Measurements from ENCODE around the gene RAB28. TPM values are rescaled to one million over a fixed set of nuclear protein-coding genes. Genes with fewer than 3 reads are reported as not detected.

The RAB28 gene
- total RNA-seq, 3 donors from 2014 or later (not counting 1 experiment from before 2014, with no cell fraction given) = 10.2 to 13.1 (median 12.9) TPM

DNA sequence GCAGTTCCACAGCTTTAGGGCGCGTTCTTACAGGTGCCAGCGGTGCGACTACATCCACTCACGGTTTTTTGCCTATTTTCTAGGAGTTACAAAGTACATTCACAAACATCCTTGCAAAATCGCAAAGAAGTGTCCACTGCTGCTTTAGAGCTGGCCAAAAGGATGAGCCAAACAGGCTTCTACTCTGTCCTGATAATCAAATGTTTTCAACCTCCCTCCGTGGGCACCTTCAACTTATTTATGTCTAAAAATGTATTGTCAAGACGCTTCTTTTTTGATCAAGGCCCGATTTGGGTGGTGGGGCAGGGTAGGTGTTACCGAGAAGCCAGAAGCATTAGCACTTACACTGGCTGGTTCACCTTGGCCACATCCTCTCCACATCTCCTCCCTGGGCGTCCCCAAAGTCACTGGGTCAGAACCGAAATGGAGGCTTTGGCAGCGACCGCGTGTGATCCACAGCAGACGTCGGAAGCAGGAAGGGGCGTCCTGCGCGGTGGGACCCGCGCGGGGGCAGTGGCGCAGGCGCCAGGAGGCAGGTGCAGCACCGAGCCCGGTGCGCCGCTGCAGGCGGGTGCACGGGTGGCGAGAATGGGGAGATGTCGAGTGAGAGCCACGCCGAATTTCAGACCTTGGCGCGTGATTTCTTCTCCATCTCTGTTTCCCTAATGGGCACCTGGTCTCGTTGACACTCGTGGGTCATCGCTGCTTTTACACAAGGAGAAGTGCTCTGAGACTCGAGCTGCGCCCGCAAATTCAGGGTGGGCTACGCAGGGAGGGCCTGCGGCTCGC is 43.2 kb upstream of the RAB28 start:
- Mint-ChIP-seq H3K36me3 (no peaks in the 10 kb centered on the region), H3K4me1 (peaks cover 26 to 36% of the 10 kb centered on the region in 2 donors), H3K9me3 (peaks cover 2% of the 10 kb centered on the region in 2 donors), H3K27me3 (ENCODE audit: low read depth in 2 of 2) (peaks cover 69 to 79% of the 10 kb centered on the region in 2 donors), H3K27ac (peak overlapping the region in 1 of 2 donors; percentile 57), H3K4me3 (peak overlapping the region; percentile 77)
- Histone ChIP-seq H3K4me1 (ENCODE audit: control insufficient read depth, insufficient read depth, low read length) (peaks cover 45% of the 10 kb centered on the region), H3K27ac (ENCODE audit: low read length) (no peak overlapping the region), H3K4me3 (ENCODE audit: low read length) (no peak overlapping the region), H3K36me3 (ENCODE audit: control insufficient read depth, insufficient read depth, low read length) (no peaks in the 10 kb centered on the region), H3K9me3 (ENCODE audit: control insufficient read depth, insufficient read depth, low read length) (peaks cover 33% of the 10 kb centered on the region), H3K27me3 (ENCODE audit: control insufficient read depth, insufficient read depth, low read length) (peaks cover 90% of the 10 kb centered on the region)
- WGBS (ENCODE audit: insufficient coverage) = 3% methylated on average over 40 of the region's 46 CpGs
- TF ChIP-seq, protein P1, sequence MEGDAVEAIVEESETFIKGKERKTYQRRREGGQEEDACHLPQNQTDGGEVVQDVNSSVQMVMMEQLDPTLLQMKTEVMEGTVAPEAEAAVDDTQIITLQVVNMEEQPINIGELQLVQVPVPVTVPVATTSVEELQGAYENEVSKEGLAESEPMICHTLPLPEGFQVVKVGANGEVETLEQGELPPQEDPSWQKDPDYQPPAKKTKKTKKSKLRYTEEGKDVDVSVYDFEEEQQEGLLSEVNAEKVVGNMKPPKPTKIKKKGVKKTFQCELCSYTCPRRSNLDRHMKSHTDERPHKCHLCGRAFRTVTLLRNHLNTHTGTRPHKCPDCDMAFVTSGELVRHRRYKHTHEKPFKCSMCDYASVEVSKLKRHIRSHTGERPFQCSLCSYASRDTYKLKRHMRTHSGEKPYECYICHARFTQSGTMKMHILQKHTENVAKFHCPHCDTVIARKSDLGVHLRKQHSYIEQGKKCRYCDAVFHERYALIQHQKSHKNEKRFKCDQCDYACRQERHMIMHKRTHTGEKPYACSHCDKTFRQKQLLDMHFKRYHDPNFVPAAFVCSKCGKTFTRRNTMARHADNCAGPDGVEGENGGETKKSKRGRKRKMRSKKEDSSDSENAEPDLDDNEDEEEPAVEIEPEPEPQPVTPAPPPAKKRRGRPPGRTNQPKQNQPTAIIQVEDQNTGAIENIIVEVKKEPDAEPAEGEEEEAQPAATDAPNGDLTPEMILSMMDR (IDR thresholded peaks at IDR 0.05) = no peak
- no peak for DNase-seq
- ATAC-seq = peak; percentile 39 to 44 (median 43)
- intact Hi-C loops (cut with micrococcal nuclease) = no loop called here

DNA sequence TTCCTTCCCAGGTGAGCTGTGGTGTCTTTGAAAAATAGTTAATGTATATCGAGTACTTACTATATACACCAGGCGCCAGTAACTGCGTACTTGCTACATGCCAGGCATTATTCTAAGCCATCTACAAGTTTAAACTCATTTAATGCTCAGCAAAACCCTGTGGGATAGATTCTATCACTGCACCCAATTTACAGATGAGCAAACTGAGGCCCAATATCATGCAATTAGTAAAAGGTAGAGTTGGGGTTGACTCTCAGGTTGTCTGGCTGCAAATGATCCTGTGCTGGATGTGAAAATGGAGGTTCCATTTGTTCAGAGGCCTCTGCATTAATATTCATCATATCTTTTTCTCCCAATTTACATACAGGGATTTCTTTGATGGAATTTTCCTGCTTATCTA is 42.5 kb upstream of the RAB28 start:
- H3K27me3 ChIP-seq (ENCODE audit: control insufficient read depth, insufficient read depth, low read length) = peaks cover 88% of the 10 kb centered on the region
- DNase-seq = no peak
- H3K27ac ChIP-seq (ENCODE audit: low read length) = no peak overlapping the region
- no peak for ATAC-seq
- Mint-ChIP-seq H3K4me1 (peaks cover 25 to 35% of the 10 kb centered on the region in 2 donors), H3K27me3 (ENCODE audit: low read depth in 2 of 2) (peaks cover 67 to 77% of the 10 kb centered on the region in 2 donors), H3K9me3 (peaks cover 2% of the 10 kb centered on the region in 2 donors), H3K4me3 (no peak overlapping the region), H3K36me3 (no peaks in the 10 kb centered on the region), H3K27ac (no peak overlapping the region)
- intact Hi-C loops (cut with micrococcal nuclease) = no loop called here
- H3K9me3 ChIP-seq (ENCODE audit: control insufficient read depth, insufficient read depth, low read length) = peaks cover 33% of the 10 kb centered on the region
- no peak overlapping the region for H3K4me3 ChIP-seq (ENCODE audit: low read length)
- WGBS (ENCODE audit: insufficient coverage) = 42% methylated on average over 2 of the region's 3 CpGs
- peaks cover 48% of the 10 kb centered on the region for H3K4me1 ChIP-seq (ENCODE audit: control insufficient read depth, insufficient read depth, low read length)
- TF ChIP-seq, protein P1 (IDR thresholded peaks at IDR 0.05) = no peak
- no peaks in the 10 kb centered on the region for H3K36me3 ChIP-seq (ENCODE audit: control insufficient read depth, insufficient read depth, low read length)

GRCh38 chr4:13525606-13526281 is 41.6 kb upstream of the RAB28 start:
- ATAC-seq = no peak
- no peak overlapping the region for H3K27ac ChIP-seq (ENCODE audit: low read length)
- peaks cover 84% of the 10 kb centered on the region for H3K27me3 ChIP-seq (ENCODE audit: control insufficient read depth, insufficient read depth, low read length)
- intact Hi-C loops (cut with micrococcal nuclease) = no loop called here
- Mint-ChIP-seq H3K27me3 (ENCODE audit: low read depth in 2 of 2) (peaks cover 63 to 68% of the 10 kb centered on the region in 2 donors), H3K9me3 (peaks cover 2% of the 10 kb centered on the region in 2 donors), H3K27ac (no peak overlapping the region), H3K4me1 (peaks cover 19 to 26% of the 10 kb centered on the region in 2 donors), H3K4me3 (no peak overlapping the region), H3K36me3 (no peaks in the 10 kb centered on the region)
- H3K4me3 ChIP-seq (ENCODE audit: low read length) = no peak overlapping the region
- peaks cover 29% of the 10 kb centered on the region for H3K9me3 ChIP-seq (ENCODE audit: control insufficient read depth, insufficient read depth, low read length)
- TF ChIP-seq, protein P1 (IDR thresholded peaks at IDR 0.05) = no peak
- H3K36me3 ChIP-seq (ENCODE audit: control insufficient read depth, insufficient read depth, low read length) = no peaks in the 10 kb centered on the region
- DNase-seq = no peak
- WGBS (ENCODE audit: insufficient coverage) = 53% methylated on average over 4 of the region's 4 CpGs
- peaks cover 41% of the 10 kb centered on the region for H3K4me1 ChIP-seq (ENCODE audit: control insufficient read depth, insufficient read depth, low read length)
